Thyroid gland (tissue), 4 donors: ENCODE results near the gene WHRN.

Experiments used
- POLR2A ChIP-seq, 2 donors: fragments of 450-650 bp; IDR thresholded peaks; one replicate each; pipeline ENCODE4 v1.6.1; 2017; ENCODE audit warnings: antibody characterized with exemption in 2 of 2, mild to moderate bottlenecking in 2 of 2, moderate library complexity in 1 of 2
- TF ChIP-seq, protein P1 (sequence below), 6 experiments: fragments of 200-600 bp in 3 of 6; fragments of 450-650 bp in 3 of 6; sonication (generic) in 3 of 6; IDR thresholded peaks; one replicate each; pipeline ENCODE4 v1.5.1; 2016 to 2019; ENCODE audit warnings: antibody characterized with exemption in 6 of 6, mild to moderate bottlenecking in 2 of 6, inconsistent platforms in 1 of 6, moderate library complexity in 1 of 6

GRCh38 chr9:114397219-114397847 is 107.9 kb downstream of the WHRN start:
- TF ChIP-seq, protein P1, sequence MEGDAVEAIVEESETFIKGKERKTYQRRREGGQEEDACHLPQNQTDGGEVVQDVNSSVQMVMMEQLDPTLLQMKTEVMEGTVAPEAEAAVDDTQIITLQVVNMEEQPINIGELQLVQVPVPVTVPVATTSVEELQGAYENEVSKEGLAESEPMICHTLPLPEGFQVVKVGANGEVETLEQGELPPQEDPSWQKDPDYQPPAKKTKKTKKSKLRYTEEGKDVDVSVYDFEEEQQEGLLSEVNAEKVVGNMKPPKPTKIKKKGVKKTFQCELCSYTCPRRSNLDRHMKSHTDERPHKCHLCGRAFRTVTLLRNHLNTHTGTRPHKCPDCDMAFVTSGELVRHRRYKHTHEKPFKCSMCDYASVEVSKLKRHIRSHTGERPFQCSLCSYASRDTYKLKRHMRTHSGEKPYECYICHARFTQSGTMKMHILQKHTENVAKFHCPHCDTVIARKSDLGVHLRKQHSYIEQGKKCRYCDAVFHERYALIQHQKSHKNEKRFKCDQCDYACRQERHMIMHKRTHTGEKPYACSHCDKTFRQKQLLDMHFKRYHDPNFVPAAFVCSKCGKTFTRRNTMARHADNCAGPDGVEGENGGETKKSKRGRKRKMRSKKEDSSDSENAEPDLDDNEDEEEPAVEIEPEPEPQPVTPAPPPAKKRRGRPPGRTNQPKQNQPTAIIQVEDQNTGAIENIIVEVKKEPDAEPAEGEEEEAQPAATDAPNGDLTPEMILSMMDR (IDR thresholded peaks at IDR 0.05) = no peak
- TF ChIP-seq POLR2A (IDR thresholded peaks at IDR 0.05) = no peak
